Prostate gland (tissue), 2 donors: ENCODE data around the gene TMEM94. TPM values are rescaled to one million over a fixed set of nuclear protein-coding genes. Genes with fewer than 3 reads are reported as not detected.

Experiments
- DNase-seq: peaks from one replicate; pipeline ENCODE4 v3.0.0-alpha.2; 2019; ENCODE audit warnings: low spot score
- H3K27ac ChIP-seq, 2 donors: fragments of 200-600 bp; sonication (generic); 2 replicates each; pipeline ENCODE4 v1.5.1; 2017 to 2019
- H3K27me3 ChIP-seq: fragments of 200-600 bp; sonication (generic); replicated peaks from 2 replicates; pipeline ENCODE4 v1.5.1; 2019; ENCODE audit not compliant: insufficient read depth
- H3K36me3 ChIP-seq, 2 donors: fragments of 200-600 bp; sonication (generic); 1 replicate in 1 of 2; 2 replicates in 1 of 2; pipeline versions ENCODE4 v1.5.1 to v1.8.1; 2017 to 2019
- H3K4me1 ChIP-seq: fragments of 200-600 bp; sonication (generic); replicated peaks from 2 replicates; pipeline ENCODE4 v1.5.1; 2019
- H3K4me3 ChIP-seq, 2 donors: fragments of 200-600 bp; sonication (generic); 2 replicates each; pipeline ENCODE4 v1.5.1; 2017 to 2019
- H3K9me3 ChIP-seq: fragments of 200-600 bp; sonication (generic); 2 replicates; pipeline ENCODE4 v1.5.1; 2017
- CTCF ChIP-seq, 4 experiments: fragments of 200-600 bp in 2 of 4; fragments of 450-650 bp in 2 of 4; sonication (generic) in 2 of 4; IDR thresholded peaks; 1 replicate in 3 of 4; 2 replicates in 1 of 4; pipeline ENCODE4 v1.5.1; 2016 to 2019; ENCODE audit warnings: antibody characterized with exemption in 4 of 4, mild to moderate bottlenecking in 2 of 4, moderate library complexity in 2 of 4
- POLR2A ChIP-seq: fragments of 450-650 bp; IDR thresholded peaks from one replicate; pipeline ENCODE4 v1.6.1; 2016; ENCODE audit warnings: antibody characterized with exemption, mild to moderate bottlenecking
- POLR2AphosphoS5 ChIP-seq: sonication (generic); formaldehyde crosslinking; IDR thresholded peaks from one replicate; pipeline ENCODE4 v1.6.1; 2017; ENCODE audit warnings: antibody characterized with exemption
- WGBS: methylation state at CpG from one replicate; pipeline ENCODE4 v1.1.5; 2018; 5-methylcytosine and 5-hydroxymethylcytosine counted together
- intact Hi-C: fragments of 100-400 bp; cut with DNase I; formaldehyde crosslinking; loops from one replicate; pipeline ENCODE4 v1.14.2; 2022
- total RNA-seq, 2 donors: library from RNA; depleted of rRNA; stranded (reverse); fragments of >200 nt; gene quantifications; one replicate each; pipeline ENCODE4 v1.1.0, GENCODE V29; 2016

Gene TMEM94
- total RNA-seq, 2 donors from 2014 or later, result 63.5 to 128 TPM

DNA sequence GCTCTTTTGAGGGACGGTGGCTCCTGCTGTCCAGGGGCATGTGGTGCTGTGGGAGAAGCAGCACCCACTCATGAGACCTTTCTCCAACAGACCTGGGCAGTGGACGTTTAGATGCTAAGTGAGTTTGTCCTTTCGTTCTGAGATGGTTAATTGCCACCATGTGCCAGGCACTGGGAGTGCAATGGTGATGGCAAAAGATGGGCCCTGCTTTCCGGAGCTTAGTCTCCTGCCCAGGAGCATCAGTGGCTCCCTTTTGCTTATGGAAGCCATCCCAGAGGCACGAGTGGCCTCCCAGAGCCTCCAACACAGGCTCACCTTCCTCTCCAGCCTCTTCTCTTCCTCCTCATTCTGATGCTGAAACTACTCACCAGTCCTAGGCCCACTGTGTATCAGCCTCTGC is 30.5 kb downstream of the TMEM94 start:
- TF ChIP-seq CTCF (IDR thresholded peaks at IDR 0.05) (no peak), POLR2AphosphoS5 (no peak), POLR2A (no peak)
- intact Hi-C loops, result no loop called here
- no peak overlapping the region for H3K4me3 ChIP-seq
- no peak overlapping the region for H3K27ac ChIP-seq
- DNase-seq, result no peak
- no peaks in the 10 kb centered on the region for H3K4me1 ChIP-seq
- H3K27me3 ChIP-seq, result no peaks in the 10 kb centered on the region
- WGBS, result 87% methylated on average over 4 of the region's 5 CpGs
- H3K36me3 ChIP-seq, result no peaks in the 10 kb centered on the region
- no peaks in the 10 kb centered on the region for H3K9me3 ChIP-seq

DNA sequence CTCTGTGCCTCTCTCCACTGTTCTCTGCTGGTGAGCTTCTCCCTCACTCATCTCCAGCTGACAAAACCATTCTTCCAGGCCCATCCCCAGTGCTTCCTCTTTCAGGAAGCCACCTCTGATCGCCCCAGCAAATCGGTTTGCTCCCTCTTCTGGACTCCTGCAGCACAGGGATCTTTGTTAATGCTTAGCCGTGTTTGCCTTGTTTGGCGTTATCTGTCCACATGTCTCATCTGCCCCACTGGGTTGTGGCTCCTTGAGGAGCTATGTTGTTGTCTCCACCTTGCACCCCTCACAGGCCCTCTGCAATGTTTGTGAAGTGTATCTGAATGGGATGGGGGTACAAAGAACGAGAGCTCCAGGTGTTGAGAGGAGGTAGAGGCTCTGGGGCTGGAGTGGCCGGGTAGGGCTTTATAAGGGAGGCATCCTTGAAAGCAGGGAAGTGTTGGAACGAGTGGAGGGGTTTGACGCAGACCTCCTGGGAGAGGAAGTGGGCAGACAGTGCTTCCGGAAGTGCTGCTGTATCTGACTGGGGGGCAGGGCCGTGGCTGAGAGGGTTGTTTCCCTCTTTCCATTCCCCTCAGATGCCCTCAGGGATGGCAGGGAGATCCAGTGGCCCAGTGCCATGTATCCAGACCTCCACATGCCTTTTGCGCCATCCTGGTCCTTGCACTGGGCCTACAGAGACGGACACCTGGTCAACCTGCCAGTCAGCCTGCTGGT is 31.1 kb downstream of the TMEM94 start:
- WGBS, result 73% methylated on average over 12 of the region's 12 CpGs
- H3K27ac ChIP-seq, result no peak overlapping the region
- H3K27me3 ChIP-seq, result no peaks in the 10 kb centered on the region
- no peaks in the 10 kb centered on the region for H3K9me3 ChIP-seq
- H3K4me1 ChIP-seq, result no peaks in the 10 kb centered on the region
- intact Hi-C loops, result no loop called here
- TF ChIP-seq POLR2AphosphoS5 (no peak), POLR2A (no peak), CTCF (IDR thresholded peaks at IDR 0.05) (no peak)
- no peak for DNase-seq
- H3K36me3 ChIP-seq, result no peaks in the 10 kb centered on the region
- no peak overlapping the region for H3K4me3 ChIP-seq

GRCh38 chr17:75488693-75489510 is 32.5 kb downstream of the TMEM94 start:
- Histone ChIP-seq H3K27me3 (no peaks in the 10 kb centered on the region), H3K9me3 (no peaks in the 10 kb centered on the region), H3K36me3 (no peaks in the 10 kb centered on the region), H3K4me3 (no peak overlapping the region), H3K4me1 (no peaks in the 10 kb centered on the region), H3K27ac (no peak overlapping the region)
- WGBS, result 85% methylated on average over 24 of the region's 24 CpGs
- no peak for DNase-seq
- intact Hi-C loops, result no loop called here
- TF ChIP-seq POLR2A, result no peak
- no peak for TF ChIP-seq CTCF (IDR thresholded peaks at IDR 0.05)
- TF ChIP-seq POLR2AphosphoS5, result no peak

DNA sequence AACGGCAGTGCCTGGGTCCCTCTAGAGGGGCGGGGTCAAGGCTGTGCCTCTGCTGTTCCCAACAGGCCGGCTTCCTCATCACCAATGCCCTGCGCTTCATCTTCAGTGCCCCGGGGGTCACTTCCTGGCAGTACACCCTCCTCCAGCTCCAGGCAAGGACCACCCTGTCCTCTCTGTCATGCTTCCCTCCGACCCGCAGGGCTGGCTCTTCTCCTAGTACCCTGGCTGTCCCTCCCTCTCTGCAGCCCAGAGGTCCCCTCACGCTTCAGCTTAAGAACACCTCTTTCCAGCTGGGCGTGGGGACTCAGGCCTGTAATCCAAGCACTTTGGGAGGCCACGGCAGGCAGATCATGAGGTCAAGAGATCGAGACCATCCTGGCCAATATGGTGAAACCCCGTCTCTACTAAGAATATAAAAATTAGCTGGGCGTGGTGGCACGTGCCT is 33.1 kb downstream of the TMEM94 start:
- WGBS, result 79% methylated on average over 14 of the region's 14 CpGs
- Histone ChIP-seq H3K4me1 (no peaks in the 10 kb centered on the region), H3K27me3 (no peaks in the 10 kb centered on the region), H3K27ac (no peak overlapping the region), H3K36me3 (peaks cover 0 to 3% of the 10 kb centered on the region in 2 donors), H3K9me3 (no peaks in the 10 kb centered on the region), H3K4me3 (no peak overlapping the region)
- DNase-seq, result no peak
- TF ChIP-seq POLR2AphosphoS5 (no peak), POLR2A (no peak), CTCF (IDR thresholded peaks at IDR 0.05) (no peak)
- intact Hi-C loops, result no loop called here
